Progenitor cell of endocrine pancreas (in vitro differentiated cells): ENCODE data around the gene CDC42EP5. TPM values are rescaled to one million over a fixed set of nuclear protein-coding genes. Genes with fewer than 3 reads are reported as not detected.
"Not testable (repeated sequence)": the region's sequence is repeated elsewhere in the genome, so short reads cannot be mapped to it uniquely, and the experiment has no call there.

Source experiments
- DNase-seq: peaks from one replicate; pipeline ENCODE4 v3.0.0; 2021; ENCODE audit warnings: low spot score; ENCODE audit not compliant: unreplicated experiment
- H3K27ac Mint-ChIP-seq: 2 replicates; pipeline ENCODE4 v1.8.0; 2021; ENCODE audit warnings: mild to moderate bottlenecking, moderate library complexity, mixed read lengths
- H3K27me3 Mint-ChIP-seq: 2 replicates; pipeline ENCODE4 v1.8.0; 2021; ENCODE audit warnings: mixed read lengths
- H3K36me3 Mint-ChIP-seq: 2 replicates; pipeline ENCODE4 v1.8.0; 2022; ENCODE audit warnings: mixed read lengths; ENCODE audit not compliant: insufficient read depth
- H3K4me1 Mint-ChIP-seq: 2 replicates; pipeline ENCODE4 v1.8.0; 2021; ENCODE audit warnings: low read depth, mixed read lengths
- H3K4me3 Mint-ChIP-seq: 2 replicates; pipeline ENCODE4 v1.8.0; 2021; ENCODE audit warnings: low read depth, mild to moderate bottlenecking, moderate library complexity, mixed read lengths
- H3K9me3 Mint-ChIP-seq: 2 replicates; pipeline ENCODE4 v1.8.0; 2021; ENCODE audit warnings: low read depth, mixed read lengths
- CTCF ChIP-seq: fragments of 200-600 bp; sonication (generic); IDR thresholded peaks from one replicate; pipeline ENCODE4 v1.5.0; 2021; ENCODE audit warnings: antibody characterized with exemption, mild to moderate bottlenecking; ENCODE audit not compliant: unreplicated experiment
- total RNA-seq: library from RNA; stranded (reverse); gene quantifications from 2 replicates; pipeline ENCODE4 v1.2.1, GENCODE V29; 2021

Gene CDC42EP5
- total RNA-seq, 1 donor from 2014 or later, result 2.1 TPM

- Mint-ChIP-seq H3K9me3 (no peaks in the 10 kb centered on the region), H3K36me3 (peaks cover 6% of the 10 kb centered on the region), H3K27me3 (no peaks in the 10 kb centered on the region), H3K4me3 (peak overlapping the region; percentile 86), H3K4me1 (peaks cover 22% of the 10 kb centered on the region), H3K27ac (peak overlapping the region; percentile 5)
- no peak for TF ChIP-seq CTCF
- DNase-seq, result no peak
Measured at GRCh38 chr19:54451331-54451871, 21.7 kb downstream of the CDC42EP5 start.

- peak overlapping the region; percentile 99 for H3K27ac Mint-ChIP-seq
- H3K9me3 Mint-ChIP-seq, result no peaks in the 10 kb centered on the region
- H3K4me1 Mint-ChIP-seq, result peaks cover 22% of the 10 kb centered on the region
- peaks cover 7% of the 10 kb centered on the region for H3K36me3 Mint-ChIP-seq
- DNase-seq, result no peak
- H3K4me3 Mint-ChIP-seq, result peak overlapping the region; percentile 86
- TF ChIP-seq CTCF, result no peak
- no peaks in the 10 kb centered on the region for H3K27me3 Mint-ChIP-seq
Measured at GRCh38 chr19:54449701-54450069, 23.4 kb downstream of the CDC42EP5 start.

- Mint-ChIP-seq H3K27me3 (no peaks in the 10 kb centered on the region), H3K36me3 (peaks cover 8% of the 10 kb centered on the region), H3K27ac (peak within 1 kb of the TSS; percentile 99), H3K9me3 (no peaks in the 10 kb centered on the region), H3K4me1 (peaks cover 22% of the 10 kb centered on the region), H3K4me3 (peak within 1 kb of the TSS; percentile 86)
- peak; percentile 86 for DNase-seq
- no peak for TF ChIP-seq CTCF
Measured at GRCh38 chr19:54448774-54449700, 24.1 kb downstream of the CDC42EP5 start, which contains the start of gene LENG8. Gene LENG8 (plus strand): TSS chr19:54449199. CDS start chr19:54451345, 2,146 bp downstream.

GRCh38 chr19:54448040-54448773 lies 24.9 kb downstream of the CDC42EP5 start:
- peak overlapping the region; percentile 86 for H3K4me3 Mint-ChIP-seq
- H3K27me3 Mint-ChIP-seq, result no peaks in the 10 kb centered on the region
- TF ChIP-seq CTCF, result peak; percentile 11
- peaks cover 9% of the 10 kb centered on the region for H3K36me3 Mint-ChIP-seq
- H3K27ac Mint-ChIP-seq, result peak overlapping the region; percentile 99
- no peaks in the 10 kb centered on the region for H3K9me3 Mint-ChIP-seq
- no peak for DNase-seq
- H3K4me1 Mint-ChIP-seq, result peaks cover 22% of the 10 kb centered on the region

- DNase-seq, H3K9me3 Mint-ChIP-seq, H3K27me3 Mint-ChIP-seq, H3K36me3 Mint-ChIP-seq, H3K27ac Mint-ChIP-seq, H3K4me3 Mint-ChIP-seq: not testable (repeated sequence)
- H3K4me1 Mint-ChIP-seq, result peaks cover 22% of the 10 kb centered on the region
- TF ChIP-seq CTCF, result peak; percentile 16
Measured at GRCh38 chr19:54446349-54446748, 26.7 kb downstream of the CDC42EP5 start.
